PFSK-1 (cell line): ENCODE measurements around the gene PNMA1.

ENCODE experiments used
- FOXP2 ChIP-seq: optimal IDR thresholded peaks from 2 replicates; pipeline ENCODE3; 2011; ENCODE audit warnings: borderline replicate concordance, control low read depth, inconsistent platforms; ENCODE audit not compliant: insufficient read depth; ENCODE audit errors: extremely low read length, extremely low read depth
- POLR2AphosphoS5 ChIP-seq: IDR thresholded peaks from 2 replicates; pipeline ENCODE4 v1.6.1; 2012; ENCODE audit warnings: low read depth, mild to moderate bottlenecking, control low read depth, low read length, moderate library complexity
- SIN3A ChIP-seq: IDR thresholded peaks from 2 replicates; pipeline ENCODE4 v1.6.1; 2012; ENCODE audit warnings: mild to moderate bottlenecking, low read length, moderate library complexity, borderline replicate concordance; ENCODE audit not compliant: insufficient read depth
- TAF1 ChIP-seq: IDR thresholded peaks from 2 replicates; pipeline ENCODE4 v1.6.1; 2012; ENCODE audit warnings: low read length, control low read depth, borderline replicate concordance; ENCODE audit not compliant: insufficient read depth
- TF ChIP-seq, protein P1 (sequence below), 2 experiments: IDR thresholded peaks; 2 replicates each; pipeline versions ENCODE4 v1.6.1 to v1.8.0; 2011 to 2012; ENCODE audit warnings: low read depth in 2 of 2, low read length in 2 of 2, control low read depth in 1 of 2, inconsistent platforms in 1 of 2, mild to moderate bottlenecking in 1 of 2, moderate library complexity in 1 of 2; ENCODE audit not compliant: insufficient read depth in 1 of 2

PNMA1 gene

DNA sequence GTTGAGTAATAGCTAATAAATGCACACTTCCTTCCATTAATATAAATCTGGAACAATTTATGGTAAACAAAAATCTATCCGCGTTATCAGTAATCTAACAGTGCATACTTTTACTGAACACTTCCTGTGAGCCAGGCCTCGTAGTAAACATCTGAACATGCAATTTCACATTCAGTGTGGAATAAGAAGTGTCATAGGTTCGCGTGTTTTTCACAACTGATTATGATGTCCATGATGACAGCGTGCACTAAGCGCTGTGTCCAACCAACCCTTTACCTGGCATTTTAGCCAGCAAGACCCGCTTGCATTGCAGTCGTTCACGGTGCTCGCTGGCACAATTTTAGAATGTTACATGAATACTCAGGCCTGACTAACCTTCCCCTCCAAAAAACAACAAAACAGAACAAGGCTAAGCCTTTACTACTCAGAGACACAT lies 2.1 kb downstream of the PNMA1 start:
- TF ChIP-seq, protein P1, sequence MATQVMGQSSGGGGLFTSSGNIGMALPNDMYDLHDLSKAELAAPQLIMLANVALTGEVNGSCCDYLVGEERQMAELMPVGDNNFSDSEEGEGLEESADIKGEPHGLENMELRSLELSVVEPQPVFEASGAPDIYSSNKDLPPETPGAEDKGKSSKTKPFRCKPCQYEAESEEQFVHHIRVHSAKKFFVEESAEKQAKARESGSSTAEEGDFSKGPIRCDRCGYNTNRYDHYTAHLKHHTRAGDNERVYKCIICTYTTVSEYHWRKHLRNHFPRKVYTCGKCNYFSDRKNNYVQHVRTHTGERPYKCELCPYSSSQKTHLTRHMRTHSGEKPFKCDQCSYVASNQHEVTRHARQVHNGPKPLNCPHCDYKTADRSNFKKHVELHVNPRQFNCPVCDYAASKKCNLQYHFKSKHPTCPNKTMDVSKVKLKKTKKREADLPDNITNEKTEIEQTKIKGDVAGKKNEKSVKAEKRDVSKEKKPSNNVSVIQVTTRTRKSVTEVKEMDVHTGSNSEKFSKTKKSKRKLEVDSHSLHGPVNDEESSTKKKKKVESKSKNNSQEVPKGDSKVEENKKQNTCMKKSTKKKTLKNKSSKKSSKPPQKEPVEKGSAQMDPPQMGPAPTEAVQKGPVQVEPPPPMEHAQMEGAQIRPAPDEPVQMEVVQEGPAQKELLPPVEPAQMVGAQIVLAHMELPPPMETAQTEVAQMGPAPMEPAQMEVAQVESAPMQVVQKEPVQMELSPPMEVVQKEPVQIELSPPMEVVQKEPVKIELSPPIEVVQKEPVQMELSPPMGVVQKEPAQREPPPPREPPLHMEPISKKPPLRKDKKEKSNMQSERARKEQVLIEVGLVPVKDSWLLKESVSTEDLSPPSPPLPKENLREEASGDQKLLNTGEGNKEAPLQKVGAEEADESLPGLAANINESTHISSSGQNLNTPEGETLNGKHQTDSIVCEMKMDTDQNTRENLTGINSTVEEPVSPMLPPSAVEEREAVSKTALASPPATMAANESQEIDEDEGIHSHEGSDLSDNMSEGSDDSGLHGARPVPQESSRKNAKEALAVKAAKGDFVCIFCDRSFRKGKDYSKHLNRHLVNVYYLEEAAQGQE (IDR thresholded peaks at IDR 0.05; ENCODE audit: insufficient read depth in 1 of 2, low read depth in 2 of 2, low read length in 2 of 2), result no peak
- TF ChIP-seq TAF1, result no peak
- TF ChIP-seq SIN3A, result no peak
- TF ChIP-seq FOXP2, result no peak
- TF ChIP-seq POLR2AphosphoS5, result no peak

DNA sequence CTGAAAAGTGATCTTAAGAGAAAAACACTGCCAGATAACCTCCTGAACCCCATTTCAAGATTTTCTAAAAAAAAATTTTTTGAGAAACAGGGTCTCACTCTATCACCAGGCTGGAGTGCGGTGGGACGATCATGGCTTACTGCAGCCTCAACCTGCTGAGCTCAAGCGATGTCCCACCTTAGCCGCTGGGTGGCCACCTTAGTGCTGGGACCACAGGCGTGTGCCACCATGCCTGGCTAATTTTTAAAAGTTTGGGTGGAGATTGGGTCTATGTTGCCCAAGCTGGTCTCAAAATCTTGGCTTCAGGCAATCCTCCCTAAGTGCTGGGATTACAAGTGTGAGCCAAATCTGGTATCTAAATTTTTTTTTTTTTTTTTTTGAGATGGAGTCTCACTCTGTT lies 3.4 kb downstream of the PNMA1 start:
- TF ChIP-seq, protein P1 (IDR thresholded peaks at IDR 0.05; ENCODE audit: insufficient read depth in 1 of 2, low read depth in 2 of 2, low read length in 2 of 2), result no peak

DNA sequence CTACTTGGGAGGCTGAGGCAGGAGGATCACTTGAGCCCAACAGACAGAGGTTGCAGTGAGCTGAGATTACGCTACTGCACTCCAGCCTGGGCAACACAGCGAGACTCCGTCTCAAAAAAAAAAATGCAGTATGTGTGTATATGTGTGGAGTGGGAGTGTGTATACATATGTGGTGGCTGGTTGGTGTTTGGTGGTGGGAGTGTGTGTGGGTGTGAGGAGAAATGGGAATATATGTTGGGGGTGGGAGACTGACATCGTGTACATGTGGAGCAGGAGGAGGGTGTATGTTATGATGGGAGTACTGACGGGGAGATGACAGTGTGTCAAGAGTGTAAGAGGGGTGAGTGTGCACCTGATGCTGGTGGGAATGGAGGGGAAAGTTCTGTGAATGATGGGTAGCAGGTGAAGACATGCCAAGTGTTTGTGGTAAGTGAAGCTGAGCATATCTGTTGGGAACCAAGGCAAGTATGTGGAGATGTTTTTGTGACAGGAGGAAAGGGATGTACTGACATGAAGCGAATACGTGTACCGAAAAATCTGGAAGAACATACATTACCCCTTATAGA lies 4.2 kb downstream of the PNMA1 start:
- TF ChIP-seq, protein P1 (IDR thresholded peaks at IDR 0.05; ENCODE audit: insufficient read depth in 1 of 2, low read depth in 2 of 2, low read length in 2 of 2), result no peak
- no peak for TF ChIP-seq TAF1
- TF ChIP-seq FOXP2, result no peak

DNA sequence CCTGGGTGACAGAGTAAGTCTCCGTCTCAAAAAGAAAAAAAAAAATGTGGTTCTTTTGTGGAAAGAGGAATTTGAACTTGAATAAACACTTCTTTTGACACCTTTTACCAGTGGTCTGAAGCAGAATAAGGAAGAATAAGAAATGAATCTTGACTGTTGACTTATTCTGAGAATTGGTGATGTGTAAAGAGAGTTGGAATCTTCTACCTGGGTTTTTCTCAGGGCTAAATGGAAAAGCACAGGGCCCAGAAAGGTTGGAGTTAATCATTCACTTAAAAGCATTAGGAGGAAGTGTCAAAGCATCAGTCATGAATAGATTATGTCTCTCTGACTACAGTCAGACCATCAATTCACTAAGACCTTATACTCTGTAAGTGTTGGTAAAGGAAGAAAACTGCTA lies 13.9 kb downstream of the PNMA1 start:
- TF ChIP-seq FOXP2, result no peak
- TF ChIP-seq TAF1, result no peak
- no peak for TF ChIP-seq SIN3A
- TF ChIP-seq POLR2AphosphoS5, result no peak
- TF ChIP-seq, protein P1 (IDR thresholded peaks at IDR 0.05; ENCODE audit: insufficient read depth in 1 of 2, low read depth in 2 of 2, low read length in 2 of 2), result no peak
